ENCODE data around the gene RAG1. TPM values are rescaled to one million over a fixed set of nuclear protein-coding genes. Genes with fewer than 3 reads are reported as not detected.

Gene RAG1
- 0.39 TPM for total RNA-seq (ENCODE audit: unreplicated experiment)
- long read RNA-seq: 0 reads

- H3K4me3 Mint-ChIP-seq (ENCODE audit: unreplicated experiment): no peak within 1 kb of the TSS
Measured at GRCh38 chr11:36567694-36568093, at the start of gene RAG1. Gene RAG1 (plus strand): TSS chr11:36568007. CDS start chr11:36573305, 5,298 bp downstream.

GRCh38 chr11:36530840-36531239, 37.0 kb upstream of the RAG1 start:
- Mint-ChIP-seq H3K4me1 (ENCODE audit: low read depth, unreplicated experiment) (no peaks in the 10 kb centered on the region), H3K27ac (ENCODE audit: unreplicated experiment) (no peak overlapping the region), H3K27me3 (ENCODE audit: unreplicated experiment) (no peaks in the 10 kb centered on the region), H3K9me3 (ENCODE audit: unreplicated experiment) (no peaks in the 10 kb centered on the region), H3K36me3 (ENCODE audit: unreplicated experiment) (no peaks in the 10 kb centered on the region), H3K4me3 (ENCODE audit: unreplicated experiment) (no peak overlapping the region)
- no peak for TF ChIP-seq CTCF (IDR thresholded peaks at IDR 0.05; ENCODE audit: partially characterized antibody, unreplicated experiment)
- no peak for DNase-seq

More at GRCh38 chr11:36567694-36568093, at the start of gene RAG1:
- no peak for DNase-seq
- H3K36me3 Mint-ChIP-seq (ENCODE audit: unreplicated experiment): no peaks in the 10 kb centered on the region
- H3K4me1 Mint-ChIP-seq (ENCODE audit: low read depth, unreplicated experiment): peaks cover 9% of the 10 kb centered on the region
- no peak for TF ChIP-seq CTCF (IDR thresholded peaks at IDR 0.05; ENCODE audit: partially characterized antibody, unreplicated experiment)
- H3K27me3 Mint-ChIP-seq (ENCODE audit: unreplicated experiment): peaks cover 8% of the 10 kb centered on the region
- H3K27ac Mint-ChIP-seq (ENCODE audit: unreplicated experiment): no peak within 1 kb of the TSS
- H3K9me3 Mint-ChIP-seq (ENCODE audit: unreplicated experiment): peaks cover 2% of the 10 kb centered on the region

- TF ChIP-seq CTCF (IDR thresholded peaks at IDR 0.05; ENCODE audit: partially characterized antibody, unreplicated experiment): no peak
- H3K27ac Mint-ChIP-seq (ENCODE audit: unreplicated experiment): no peak overlapping the region
- H3K9me3 Mint-ChIP-seq (ENCODE audit: unreplicated experiment): no peaks in the 10 kb centered on the region
- no peaks in the 10 kb centered on the region for H3K4me1 Mint-ChIP-seq (ENCODE audit: low read depth, unreplicated experiment)
- no peaks in the 10 kb centered on the region for H3K36me3 Mint-ChIP-seq (ENCODE audit: unreplicated experiment)
- no peak overlapping the region for H3K4me3 Mint-ChIP-seq (ENCODE audit: unreplicated experiment)
- no peaks in the 10 kb centered on the region for H3K27me3 Mint-ChIP-seq (ENCODE audit: unreplicated experiment)
- no peak for DNase-seq
Measured at GRCh38 chr11:36532941-36533601, 34.7 kb upstream of the RAG1 start.

- DNase-seq: no peak
- H3K4me1 Mint-ChIP-seq (ENCODE audit: low read depth, unreplicated experiment): no peaks in the 10 kb centered on the region
- H3K36me3 Mint-ChIP-seq (ENCODE audit: unreplicated experiment): no peaks in the 10 kb centered on the region
- TF ChIP-seq CTCF (IDR thresholded peaks at IDR 0.05; ENCODE audit: partially characterized antibody, unreplicated experiment): no peak
- no peaks in the 10 kb centered on the region for H3K9me3 Mint-ChIP-seq (ENCODE audit: unreplicated experiment)
- no peak overlapping the region for H3K27ac Mint-ChIP-seq (ENCODE audit: unreplicated experiment)
- no peaks in the 10 kb centered on the region for H3K27me3 Mint-ChIP-seq (ENCODE audit: unreplicated experiment)
- no peak overlapping the region for H3K4me3 Mint-ChIP-seq (ENCODE audit: unreplicated experiment)
Measured at GRCh38 chr11:36534276-36534840, 33.4 kb upstream of the RAG1 start.

GRCh38 chr11:36540998-36541397, 26.8 kb upstream of the RAG1 start:
- peaks cover 8% of the 10 kb centered on the region for H3K4me1 Mint-ChIP-seq (ENCODE audit: low read depth, unreplicated experiment)
- peak; percentile 38 for TF ChIP-seq CTCF (IDR thresholded peaks at IDR 0.05; ENCODE audit: partially characterized antibody, unreplicated experiment)
- H3K36me3 Mint-ChIP-seq (ENCODE audit: unreplicated experiment): peaks cover 4% of the 10 kb centered on the region
- H3K4me3 Mint-ChIP-seq (ENCODE audit: unreplicated experiment): no peak overlapping the region
- H3K27ac Mint-ChIP-seq (ENCODE audit: unreplicated experiment): peak overlapping the region; percentile 76
- no peaks in the 10 kb centered on the region for H3K27me3 Mint-ChIP-seq (ENCODE audit: unreplicated experiment)
- H3K9me3 Mint-ChIP-seq (ENCODE audit: unreplicated experiment): peaks cover 4% of the 10 kb centered on the region
- DNase-seq: peak; percentile 34
